ENCODE data around the gene CDC20. TPM values are rescaled to one million over a fixed set of nuclear protein-coding genes. Genes with fewer than 3 reads are reported as not detected.

CDC20 gene
- total and polyA plus RNA-seq, 2 donors from 2014 or later: 2.7 to 3.9 TPM

DNA sequence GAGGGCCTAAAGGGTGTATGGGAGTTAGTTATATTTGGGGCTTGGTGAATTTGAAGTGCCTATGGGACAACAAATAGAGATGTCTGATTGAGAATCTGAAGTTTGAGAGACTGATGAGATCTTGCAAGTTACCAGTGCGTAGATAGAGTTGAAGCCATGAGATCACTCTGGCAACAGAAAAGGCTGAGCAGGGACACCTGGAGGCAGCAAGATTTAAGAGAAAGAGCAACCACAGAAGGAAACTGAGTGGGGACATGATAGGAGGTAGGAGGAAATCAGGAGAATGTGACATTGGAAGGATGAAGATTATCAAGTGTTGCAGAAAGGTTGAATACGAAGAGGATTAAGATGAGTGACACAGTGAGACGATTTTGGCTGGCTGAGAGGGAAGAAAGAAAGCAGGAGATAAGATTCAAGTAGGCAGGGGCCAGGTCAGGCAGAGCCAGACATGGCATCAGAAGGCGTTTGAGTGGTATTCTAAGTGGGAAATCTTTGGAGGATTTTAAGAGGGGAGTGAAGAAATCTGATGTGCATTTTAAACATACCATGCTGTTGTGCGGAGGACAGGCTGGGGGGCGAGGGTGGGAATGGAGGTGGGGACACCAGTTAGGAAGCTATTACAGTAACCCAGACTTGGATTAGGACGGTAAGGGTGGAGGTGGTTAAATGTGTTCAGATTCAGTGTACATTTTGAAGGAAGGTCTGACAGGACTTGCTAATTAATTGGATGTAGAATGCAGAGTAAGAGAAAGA, 24.2 kb upstream of the CDC20 start:
- Histone ChIP-seq H3K4me3 (ENCODE audit: low read length in 3 of 3) (no peak overlapping the region), H3K9me3 (ENCODE audit: control insufficient read depth in 2 of 3, insufficient read depth in 1 of 3, low read length in 3 of 3) (no peaks in the 10 kb centered on the region), H3K4me1 (ENCODE audit: control insufficient read depth in 2 of 3, insufficient read depth in 2 of 3, low read depth in 1 of 3, low read length in 3 of 3) (no peaks in the 10 kb centered on the region), H3K36me3 (ENCODE audit: control insufficient read depth in 2 of 3, insufficient read depth in 3 of 3, low read length in 3 of 3) (no peaks in the 10 kb centered on the region), H3K9ac (ENCODE audit: low read length in 3 of 3) (no peak overlapping the region), H3K27me3 (ENCODE audit: control insufficient read depth, insufficient read depth, low read length) (no peaks in the 10 kb centered on the region), H3K27ac (ENCODE audit: low read depth in 2 of 2, low read length in 2 of 2) (no peak overlapping the region)
- DNase-seq (no peak), FAIRE-seq (no peak)
- TF ChIP-seq, protein P1, sequence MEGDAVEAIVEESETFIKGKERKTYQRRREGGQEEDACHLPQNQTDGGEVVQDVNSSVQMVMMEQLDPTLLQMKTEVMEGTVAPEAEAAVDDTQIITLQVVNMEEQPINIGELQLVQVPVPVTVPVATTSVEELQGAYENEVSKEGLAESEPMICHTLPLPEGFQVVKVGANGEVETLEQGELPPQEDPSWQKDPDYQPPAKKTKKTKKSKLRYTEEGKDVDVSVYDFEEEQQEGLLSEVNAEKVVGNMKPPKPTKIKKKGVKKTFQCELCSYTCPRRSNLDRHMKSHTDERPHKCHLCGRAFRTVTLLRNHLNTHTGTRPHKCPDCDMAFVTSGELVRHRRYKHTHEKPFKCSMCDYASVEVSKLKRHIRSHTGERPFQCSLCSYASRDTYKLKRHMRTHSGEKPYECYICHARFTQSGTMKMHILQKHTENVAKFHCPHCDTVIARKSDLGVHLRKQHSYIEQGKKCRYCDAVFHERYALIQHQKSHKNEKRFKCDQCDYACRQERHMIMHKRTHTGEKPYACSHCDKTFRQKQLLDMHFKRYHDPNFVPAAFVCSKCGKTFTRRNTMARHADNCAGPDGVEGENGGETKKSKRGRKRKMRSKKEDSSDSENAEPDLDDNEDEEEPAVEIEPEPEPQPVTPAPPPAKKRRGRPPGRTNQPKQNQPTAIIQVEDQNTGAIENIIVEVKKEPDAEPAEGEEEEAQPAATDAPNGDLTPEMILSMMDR (IDR thresholded peaks at IDR 0.05; ENCODE audit: borderline replicate concordance, extremely low read depth, insufficient read depth): no peak
- intact Hi-C loops (cut with DNase I): no loop called here

DNA sequence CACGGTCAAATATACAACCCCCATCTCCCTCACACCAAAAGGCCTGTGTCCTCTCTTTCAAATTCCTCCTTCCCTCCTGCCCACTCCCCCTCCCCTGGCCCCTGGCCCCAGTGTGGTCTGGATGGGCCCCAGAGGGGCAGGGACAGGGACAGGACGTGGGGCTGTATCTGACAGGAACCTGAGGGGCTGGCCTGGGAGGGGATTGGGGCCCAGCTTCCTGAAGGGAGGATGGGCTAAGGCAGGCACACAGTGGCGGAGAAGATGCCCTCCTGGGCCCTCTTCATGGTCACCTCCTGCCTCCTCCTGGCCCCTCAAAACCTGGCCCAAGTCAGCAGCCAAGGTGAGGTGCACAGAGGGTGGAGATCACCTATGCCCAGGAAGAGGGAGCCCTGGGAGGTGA, 21.2 kb upstream of the CDC20 start, which contains the start of gene MPL:
Gene MPL (plus strand): TSS at position 231 of the 400 bp plus-strand sequence. CDS start 31 bp downstream, at position 262.
- H3K27me3 ChIP-seq (ENCODE audit: control insufficient read depth, insufficient read depth, low read length): no peaks in the 10 kb centered on the region
- no peaks in the 10 kb centered on the region for H3K36me3 ChIP-seq (ENCODE audit: control insufficient read depth in 2 of 3, insufficient read depth in 3 of 3, low read length in 3 of 3)
- DNase-seq (no peak), FAIRE-seq (no peak)
- no peak within 1 kb of the TSS for H3K27ac ChIP-seq (ENCODE audit: low read depth in 2 of 2, low read length in 2 of 2)
- no peak within 1 kb of the TSS for H3K4me3 ChIP-seq (ENCODE audit: low read length in 3 of 3)
- no peak within 1 kb of the TSS for H3K9ac ChIP-seq (ENCODE audit: low read length in 3 of 3)
- intact Hi-C loops (cut with DNase I): no loop called here
- H3K4me1 ChIP-seq (ENCODE audit: control insufficient read depth in 2 of 3, insufficient read depth in 2 of 3, low read depth in 1 of 3, low read length in 3 of 3): no peaks in the 10 kb centered on the region
- H3K9me3 ChIP-seq (ENCODE audit: control insufficient read depth in 2 of 3, insufficient read depth in 1 of 3, low read length in 3 of 3): no peaks in the 10 kb centered on the region
- TF ChIP-seq, protein P1 (IDR thresholded peaks at IDR 0.05; ENCODE audit: borderline replicate concordance, extremely low read depth, insufficient read depth): no peak

DNA sequence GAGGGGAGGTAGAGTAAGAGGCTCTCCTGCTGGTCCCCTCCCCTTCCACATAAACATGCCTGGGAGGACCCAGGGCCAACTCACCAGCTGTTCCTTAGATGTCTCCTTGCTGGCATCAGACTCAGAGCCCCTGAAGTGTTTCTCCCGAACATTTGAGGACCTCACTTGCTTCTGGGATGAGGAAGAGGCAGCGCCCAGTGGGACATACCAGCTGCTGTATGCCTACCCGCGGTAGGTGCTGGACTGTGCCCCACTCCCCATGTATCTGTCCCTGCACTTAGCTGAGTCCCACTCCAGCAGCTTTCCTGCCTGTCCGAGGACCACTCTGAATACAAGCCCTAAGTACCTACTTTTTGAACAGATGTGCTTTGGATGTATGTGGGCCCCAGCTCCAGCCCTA, 20.8 kb upstream of the CDC20 start:
- Histone ChIP-seq H3K27ac (ENCODE audit: low read depth in 2 of 2, low read length in 2 of 2) (no peak overlapping the region), H3K9me3 (ENCODE audit: control insufficient read depth in 2 of 3, insufficient read depth in 1 of 3, low read length in 3 of 3) (no peaks in the 10 kb centered on the region), H3K27me3 (ENCODE audit: control insufficient read depth, insufficient read depth, low read length) (no peaks in the 10 kb centered on the region), H3K4me1 (ENCODE audit: control insufficient read depth in 2 of 3, insufficient read depth in 2 of 3, low read depth in 1 of 3, low read length in 3 of 3) (no peaks in the 10 kb centered on the region), H3K36me3 (ENCODE audit: control insufficient read depth in 2 of 3, insufficient read depth in 3 of 3, low read length in 3 of 3) (no peaks in the 10 kb centered on the region), H3K4me3 (ENCODE audit: low read length in 3 of 3) (no peak overlapping the region), H3K9ac (ENCODE audit: low read length in 3 of 3) (no peak overlapping the region)
- TF ChIP-seq, protein P1 (IDR thresholded peaks at IDR 0.05; ENCODE audit: borderline replicate concordance, extremely low read depth, insufficient read depth): no peak
- intact Hi-C loops (cut with DNase I): no loop called here
- FAIRE-seq: no peak
- DNase-seq: no peak

Data from kidney (tissue), 14 donors.